Transverse colon (tissue), 4 donors: Measurements from ENCODE around the gene CCDC136.

Experiments
- CTCF ChIP-seq, 5 experiments: fragments of 200-600 bp in 3 of 5; fragments of 450-650 bp in 2 of 5; sonication (generic) in 3 of 5; IDR thresholded peaks; 1 replicate in 2 of 5; 2 replicates in 3 of 5; pipeline ENCODE4 v1.5.1; 2016 to 2017; ENCODE audit warnings: antibody characterized with exemption in 5 of 5, inconsistent platforms in 3 of 5, mild to moderate bottlenecking in 2 of 5, moderate library complexity in 1 of 5
- EP300 ChIP-seq: sonication (generic); formaldehyde crosslinking; IDR thresholded peaks from one replicate; pipeline ENCODE4 v1.6.1; 2017; ENCODE audit warnings: antibody characterized with exemption, low read depth
- POLR2AphosphoS5 ChIP-seq, 3 donors: sonication (generic); formaldehyde crosslinking; IDR thresholded peaks; one replicate each; pipeline ENCODE4 v1.6.1; 2016; ENCODE audit warnings: antibody characterized with exemption in 3 of 3

GRCh38 chr7:128841171-128841690 is 49.5 kb downstream of the CCDC136 start:
- TF ChIP-seq EP300 (no peak), CTCF (IDR thresholded peaks at IDR 0.05) (no peak), POLR2AphosphoS5 (IDR thresholded peaks at IDR 0.05) (no peak)
